Vagina (tissue), 2 donors: ENCODE measurements around the gene GUCD1.

Source experiments
- POLR2A ChIP-seq, 2 donors: fragments of 450-650 bp; IDR thresholded peaks; one replicate each; pipeline ENCODE4 v1.6.1; 2017; ENCODE audit warnings: antibody characterized with exemption in 2 of 2, mild to moderate bottlenecking in 2 of 2, moderate library complexity in 2 of 2
- TF ChIP-seq, protein P1 (sequence below), 3 experiments: fragments of 450-650 bp in 2 of 3; fragments of 200-600 bp in 1 of 3; sonication (generic) in 1 of 3; IDR thresholded peaks; one replicate each; pipeline ENCODE4 v1.5.1; 2017 to 2019; ENCODE audit warnings: antibody characterized with exemption in 3 of 3, mild to moderate bottlenecking in 2 of 3, moderate library complexity in 2 of 3

DNA sequence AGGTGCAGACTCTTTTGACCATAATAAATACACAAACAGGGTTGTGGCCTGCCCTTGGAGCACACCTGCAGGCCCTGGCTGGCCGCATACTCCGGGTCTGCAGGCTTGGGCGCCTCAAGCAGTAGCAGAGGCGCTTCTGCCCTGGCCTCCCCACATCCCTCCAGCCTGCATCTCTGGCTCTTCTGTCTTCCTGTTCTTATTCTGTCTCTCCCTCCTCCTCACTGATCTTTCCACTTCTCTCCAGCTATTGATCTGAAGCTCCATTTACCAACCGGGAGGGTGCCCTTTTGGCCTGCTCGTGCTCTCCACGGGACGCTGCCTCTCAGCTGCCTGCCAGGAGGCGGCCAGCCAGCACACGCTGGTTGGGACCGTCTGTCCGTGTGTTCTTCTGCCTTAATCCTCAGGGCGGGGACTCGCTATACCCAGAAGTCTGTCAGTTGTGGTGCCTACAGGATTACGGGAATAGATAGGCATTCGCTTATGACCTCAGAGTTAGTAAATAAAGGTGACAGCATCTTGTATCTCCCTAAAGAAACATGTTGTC, 54.6 kb downstream of the GUCD1 start:
- TF ChIP-seq, protein P1, sequence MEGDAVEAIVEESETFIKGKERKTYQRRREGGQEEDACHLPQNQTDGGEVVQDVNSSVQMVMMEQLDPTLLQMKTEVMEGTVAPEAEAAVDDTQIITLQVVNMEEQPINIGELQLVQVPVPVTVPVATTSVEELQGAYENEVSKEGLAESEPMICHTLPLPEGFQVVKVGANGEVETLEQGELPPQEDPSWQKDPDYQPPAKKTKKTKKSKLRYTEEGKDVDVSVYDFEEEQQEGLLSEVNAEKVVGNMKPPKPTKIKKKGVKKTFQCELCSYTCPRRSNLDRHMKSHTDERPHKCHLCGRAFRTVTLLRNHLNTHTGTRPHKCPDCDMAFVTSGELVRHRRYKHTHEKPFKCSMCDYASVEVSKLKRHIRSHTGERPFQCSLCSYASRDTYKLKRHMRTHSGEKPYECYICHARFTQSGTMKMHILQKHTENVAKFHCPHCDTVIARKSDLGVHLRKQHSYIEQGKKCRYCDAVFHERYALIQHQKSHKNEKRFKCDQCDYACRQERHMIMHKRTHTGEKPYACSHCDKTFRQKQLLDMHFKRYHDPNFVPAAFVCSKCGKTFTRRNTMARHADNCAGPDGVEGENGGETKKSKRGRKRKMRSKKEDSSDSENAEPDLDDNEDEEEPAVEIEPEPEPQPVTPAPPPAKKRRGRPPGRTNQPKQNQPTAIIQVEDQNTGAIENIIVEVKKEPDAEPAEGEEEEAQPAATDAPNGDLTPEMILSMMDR (IDR thresholded peaks at IDR 0.05) = no peak
- no peak for TF ChIP-seq POLR2A (IDR thresholded peaks at IDR 0.05)
